ENCODE results near the gene CES4A. TPM values are rescaled to one million over a fixed set of nuclear protein-coding genes. Genes with fewer than 3 reads are reported as not detected.
A peak's percentile ranks its signal among the peaks of the same experiment; 100 is the strongest.

CES4A gene
- total and polyA plus RNA-seq, 2 of the 13 experiments (the other 11 are each of a cell fraction or from before 2014, with no cell fraction given), result 0.09 to 0.17 TPM

DNA sequence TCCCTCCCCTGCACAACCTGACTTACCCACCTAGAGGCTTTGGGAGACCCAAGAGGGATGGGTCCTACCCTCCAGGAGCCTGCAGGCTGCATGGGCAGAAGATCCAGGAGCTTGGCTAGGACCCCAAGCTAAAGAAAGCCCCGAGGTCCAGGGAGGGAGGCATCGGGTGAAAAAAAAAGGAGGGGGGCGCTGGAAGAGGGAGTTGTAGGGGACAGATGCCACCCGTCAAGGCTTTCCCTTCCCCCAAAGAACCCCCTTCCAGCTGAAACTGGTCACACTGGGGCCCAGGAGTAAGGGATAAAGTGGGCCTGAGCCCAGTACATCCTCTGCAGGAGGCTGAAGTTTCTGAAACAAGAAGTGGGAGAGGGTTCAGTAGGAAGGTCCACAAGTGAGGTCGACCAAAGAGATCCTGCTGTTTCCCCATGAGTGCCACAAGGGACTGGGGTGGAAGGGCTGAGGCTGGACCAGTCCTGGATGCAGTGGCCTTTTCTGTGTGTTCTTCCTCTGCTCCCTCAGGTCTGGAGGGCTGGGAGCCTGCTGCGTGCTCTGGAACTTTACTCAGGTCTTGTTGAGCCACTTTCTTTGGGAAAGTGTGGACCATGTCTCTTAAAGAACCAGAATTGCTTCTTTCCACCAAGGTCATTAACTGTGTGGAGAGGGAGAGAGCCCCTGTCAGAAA lies 26.4 kb downstream of the CES4A start (continued):
- TF ChIP-seq, protein P1, sequence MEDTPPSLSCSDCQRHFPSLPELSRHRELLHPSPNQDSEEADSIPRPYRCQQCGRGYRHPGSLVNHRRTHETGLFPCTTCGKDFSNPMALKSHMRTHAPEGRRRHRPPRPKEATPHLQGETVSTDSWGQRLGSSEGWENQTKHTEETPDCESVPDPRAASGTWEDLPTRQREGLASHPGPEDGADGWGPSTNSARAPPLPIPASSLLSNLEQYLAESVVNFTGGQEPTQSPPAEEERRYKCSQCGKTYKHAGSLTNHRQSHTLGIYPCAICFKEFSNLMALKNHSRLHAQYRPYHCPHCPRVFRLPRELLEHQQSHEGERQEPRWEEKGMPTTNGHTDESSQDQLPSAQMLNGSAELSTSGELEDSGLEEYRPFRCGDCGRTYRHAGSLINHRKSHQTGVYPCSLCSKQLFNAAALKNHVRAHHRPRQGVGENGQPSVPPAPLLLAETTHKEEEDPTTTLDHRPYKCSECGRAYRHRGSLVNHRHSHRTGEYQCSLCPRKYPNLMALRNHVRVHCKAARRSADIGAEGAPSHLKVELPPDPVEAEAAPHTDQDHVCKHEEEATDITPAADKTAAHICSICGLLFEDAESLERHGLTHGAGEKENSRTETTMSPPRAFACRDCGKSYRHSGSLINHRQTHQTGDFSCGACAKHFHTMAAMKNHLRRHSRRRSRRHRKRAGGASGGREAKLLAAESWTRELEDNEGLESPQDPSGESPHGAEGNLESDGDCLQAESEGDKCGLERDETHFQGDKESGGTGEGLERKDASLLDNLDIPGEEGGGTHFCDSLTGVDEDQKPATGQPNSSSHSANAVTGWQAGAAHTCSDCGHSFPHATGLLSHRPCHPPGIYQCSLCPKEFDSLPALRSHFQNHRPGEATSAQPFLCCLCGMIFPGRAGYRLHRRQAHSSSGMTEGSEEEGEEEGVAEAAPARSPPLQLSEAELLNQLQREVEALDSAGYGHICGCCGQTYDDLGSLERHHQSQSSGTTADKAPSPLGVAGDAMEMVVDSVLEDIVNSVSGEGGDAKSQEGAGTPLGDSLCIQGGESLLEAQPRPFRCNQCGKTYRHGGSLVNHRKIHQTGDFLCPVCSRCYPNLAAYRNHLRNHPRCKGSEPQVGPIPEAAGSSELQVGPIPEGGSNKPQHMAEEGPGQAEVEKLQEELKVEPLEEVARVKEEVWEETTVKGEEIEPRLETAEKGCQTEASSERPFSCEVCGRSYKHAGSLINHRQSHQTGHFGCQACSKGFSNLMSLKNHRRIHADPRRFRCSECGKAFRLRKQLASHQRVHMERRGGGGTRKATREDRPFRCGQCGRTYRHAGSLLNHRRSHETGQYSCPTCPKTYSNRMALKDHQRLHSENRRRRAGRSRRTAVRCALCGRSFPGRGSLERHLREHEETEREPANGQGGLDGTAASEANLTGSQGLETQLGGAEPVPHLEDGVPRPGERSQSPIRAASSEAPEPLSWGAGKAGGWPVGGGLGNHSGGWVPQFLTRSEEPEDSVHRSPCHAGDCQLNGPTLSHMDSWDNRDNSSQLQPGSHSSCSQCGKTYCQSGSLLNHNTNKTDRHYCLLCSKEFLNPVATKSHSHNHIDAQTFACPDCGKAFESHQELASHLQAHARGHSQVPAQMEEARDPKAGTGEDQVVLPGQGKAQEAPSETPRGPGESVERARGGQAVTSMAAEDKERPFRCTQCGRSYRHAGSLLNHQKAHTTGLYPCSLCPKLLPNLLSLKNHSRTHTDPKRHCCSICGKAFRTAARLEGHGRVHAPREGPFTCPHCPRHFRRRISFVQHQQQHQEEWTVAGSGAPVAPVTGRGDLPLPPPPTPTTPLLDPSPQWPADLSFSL (CRISPR knock-in tag; IDR thresholded peaks at IDR 0.05), result no peak
- TF ChIP-seq SMARCC2 (IDR thresholded peaks at IDR 0.05) (no peak), NFKB2 (CRISPR knock-in tag; IDR thresholded peaks at IDR 0.05; ENCODE audit: borderline replicate concordance) (no peak), ZSCAN25 (CRISPR knock-in tag; IDR thresholded peaks at IDR 0.05) (no peak), ZNF761 (CRISPR knock-in tag; conservative IDR thresholded peaks at IDR 0.05) (0 out of 2 replicates have a peak, but pooled peaks have one; percentile 9), ZNF629 (CRISPR knock-in tag; conservative IDR thresholded peaks at IDR 0.05) (no peak), GABPA (IDR thresholded peaks at IDR 0.05; ENCODE audit: low read depth, low read length) (no peak), GABPA (CRISPR knock-in tag; IDR thresholded peaks at IDR 0.05; ENCODE audit: low read depth) (no peak)
- TF ChIP-seq, protein P2, sequence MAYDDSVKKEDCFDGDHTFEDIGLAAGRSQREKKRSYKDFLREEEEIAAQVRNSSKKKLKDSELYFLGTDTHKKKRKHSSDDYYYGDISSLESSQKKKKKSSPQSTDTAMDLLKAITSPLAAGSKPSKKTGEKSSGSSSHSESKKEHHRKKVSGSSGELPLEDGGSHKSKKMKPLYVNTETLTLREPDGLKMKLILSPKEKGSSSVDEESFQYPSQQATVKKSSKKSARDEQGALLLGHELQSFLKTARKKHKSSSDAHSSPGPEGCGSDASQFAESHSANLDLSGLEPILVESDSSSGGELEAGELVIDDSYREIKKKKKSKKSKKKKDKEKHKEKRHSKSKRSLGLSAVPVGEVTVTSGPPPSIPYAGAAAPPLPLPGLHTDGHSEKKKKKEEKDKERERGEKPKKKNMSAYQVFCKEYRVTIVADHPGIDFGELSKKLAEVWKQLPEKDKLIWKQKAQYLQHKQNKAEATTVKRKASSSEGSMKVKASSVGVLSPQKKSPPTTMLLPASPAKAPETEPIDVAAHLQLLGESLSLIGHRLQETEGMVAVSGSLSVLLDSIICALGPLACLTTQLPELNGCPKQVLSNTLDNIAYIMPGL (CRISPR knock-in tag; IDR thresholded peaks at IDR 0.05; ENCODE audit: borderline replicate concordance in 1 of 2, low read depth in 1 of 2), result no peak; a peak in 1 of 4 replicates
- TF ChIP-seq, protein P3, sequence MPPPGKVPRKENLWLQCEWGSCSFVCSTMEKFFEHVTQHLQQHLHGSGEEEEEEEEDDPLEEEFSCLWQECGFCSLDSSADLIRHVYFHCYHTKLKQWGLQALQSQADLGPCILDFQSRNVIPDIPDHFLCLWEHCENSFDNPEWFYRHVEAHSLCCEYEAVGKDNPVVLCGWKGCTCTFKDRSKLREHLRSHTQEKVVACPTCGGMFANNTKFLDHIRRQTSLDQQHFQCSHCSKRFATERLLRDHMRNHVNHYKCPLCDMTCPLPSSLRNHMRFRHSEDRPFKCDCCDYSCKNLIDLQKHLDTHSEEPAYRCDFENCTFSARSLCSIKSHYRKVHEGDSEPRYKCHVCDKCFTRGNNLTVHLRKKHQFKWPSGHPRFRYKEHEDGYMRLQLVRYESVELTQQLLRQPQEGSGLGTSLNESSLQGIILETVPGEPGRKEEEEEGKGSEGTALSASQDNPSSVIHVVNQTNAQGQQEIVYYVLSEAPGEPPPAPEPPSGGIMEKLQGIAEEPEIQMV (CRISPR knock-in tag; IDR thresholded peaks at IDR 0.05; ENCODE audit: low read depth), result no peak
- TF ChIP-seq, protein P4, sequence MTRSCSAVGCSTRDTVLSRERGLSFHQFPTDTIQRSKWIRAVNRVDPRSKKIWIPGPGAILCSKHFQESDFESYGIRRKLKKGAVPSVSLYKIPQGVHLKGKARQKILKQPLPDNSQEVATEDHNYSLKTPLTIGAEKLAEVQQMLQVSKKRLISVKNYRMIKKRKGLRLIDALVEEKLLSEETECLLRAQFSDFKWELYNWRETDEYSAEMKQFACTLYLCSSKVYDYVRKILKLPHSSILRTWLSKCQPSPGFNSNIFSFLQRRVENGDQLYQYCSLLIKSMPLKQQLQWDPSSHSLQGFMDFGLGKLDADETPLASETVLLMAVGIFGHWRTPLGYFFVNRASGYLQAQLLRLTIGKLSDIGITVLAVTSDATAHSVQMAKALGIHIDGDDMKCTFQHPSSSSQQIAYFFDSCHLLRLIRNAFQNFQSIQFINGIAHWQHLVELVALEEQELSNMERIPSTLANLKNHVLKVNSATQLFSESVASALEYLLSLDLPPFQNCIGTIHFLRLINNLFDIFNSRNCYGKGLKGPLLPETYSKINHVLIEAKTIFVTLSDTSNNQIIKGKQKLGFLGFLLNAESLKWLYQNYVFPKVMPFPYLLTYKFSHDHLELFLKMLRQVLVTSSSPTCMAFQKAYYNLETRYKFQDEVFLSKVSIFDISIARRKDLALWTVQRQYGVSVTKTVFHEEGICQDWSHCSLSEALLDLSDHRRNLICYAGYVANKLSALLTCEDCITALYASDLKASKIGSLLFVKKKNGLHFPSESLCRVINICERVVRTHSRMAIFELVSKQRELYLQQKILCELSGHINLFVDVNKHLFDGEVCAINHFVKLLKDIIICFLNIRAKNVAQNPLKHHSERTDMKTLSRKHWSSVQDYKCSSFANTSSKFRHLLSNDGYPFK (CRISPR knock-in tag; IDR thresholded peaks at IDR 0.05; ENCODE audit: borderline replicate concordance), result 0 out of 2 replicates have a peak, but pooled peaks have one; percentile 18
- TF ChIP-seq, protein P5, sequence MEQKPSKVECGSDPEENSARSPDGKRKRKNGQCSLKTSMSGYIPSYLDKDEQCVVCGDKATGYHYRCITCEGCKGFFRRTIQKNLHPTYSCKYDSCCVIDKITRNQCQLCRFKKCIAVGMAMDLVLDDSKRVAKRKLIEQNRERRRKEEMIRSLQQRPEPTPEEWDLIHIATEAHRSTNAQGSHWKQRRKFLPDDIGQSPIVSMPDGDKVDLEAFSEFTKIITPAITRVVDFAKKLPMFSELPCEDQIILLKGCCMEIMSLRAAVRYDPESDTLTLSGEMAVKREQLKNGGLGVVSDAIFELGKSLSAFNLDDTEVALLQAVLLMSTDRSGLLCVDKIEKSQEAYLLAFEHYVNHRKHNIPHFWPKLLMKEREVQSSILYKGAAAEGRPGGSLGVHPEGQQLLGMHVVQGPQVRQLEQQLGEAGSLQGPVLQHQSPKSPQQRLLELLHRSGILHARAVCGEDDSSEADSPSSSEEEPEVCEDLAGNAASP (CRISPR knock-in tag; IDR thresholded peaks at IDR 0.05; ENCODE audit: borderline replicate concordance), result no peak
